Mesothelial cell of epicardium (in vitro differentiated cells): ENCODE data around the gene MLLT6. TPM values are rescaled to one million over a fixed set of nuclear protein-coding genes. Genes with fewer than 3 reads are reported as not detected.
A peak's percentile ranks its signal among the peaks of the same experiment; 100 is the strongest.

ENCODE experiments used
- DNase-seq, 2 experiments: peaks; one replicate each; pipeline ENCODE4 v3.0.0; 2021; ENCODE audit warnings: low spot score in 2 of 2; ENCODE audit not compliant: unreplicated experiment in 2 of 2
- H3K27ac Mint-ChIP-seq: 2 replicates; pipeline ENCODE4 v1.8.0; 2021; ENCODE audit warnings: mixed read lengths
- H3K27me3 Mint-ChIP-seq: 2 replicates; pipeline ENCODE4 v1.8.0; 2021; ENCODE audit warnings: low read depth, mixed read lengths
- H3K36me3 Mint-ChIP-seq: 2 replicates; pipeline ENCODE4 v1.8.0; 2021; ENCODE audit warnings: mixed read lengths
- H3K4me1 Mint-ChIP-seq: 2 replicates; pipeline ENCODE4 v1.8.0; 2021; ENCODE audit warnings: mixed read lengths
- H3K4me3 Mint-ChIP-seq: 2 replicates; pipeline ENCODE4 v1.8.0; 2021; ENCODE audit warnings: mild to moderate bottlenecking, moderate library complexity, mixed read lengths
- H3K9me3 Mint-ChIP-seq: 2 replicates; pipeline ENCODE4 v1.8.0; 2021; ENCODE audit warnings: mixed read lengths
- total RNA-seq: library from RNA; stranded (reverse); gene quantifications from 3 replicates; pipeline ENCODE4 v1.2.1, GENCODE V29; 2021
- TF ChIP-seq, protein P1 (sequence below): fragments of 200-600 bp; sonication (generic); IDR thresholded peaks from one replicate; pipeline ENCODE4 v1.5.0; 2021; ENCODE audit warnings: antibody characterized with exemption; ENCODE audit not compliant: unreplicated experiment

MLLT6 gene
- total RNA-seq, 1 donor from 2014 or later: 184 TPM

- TF ChIP-seq, protein P1, sequence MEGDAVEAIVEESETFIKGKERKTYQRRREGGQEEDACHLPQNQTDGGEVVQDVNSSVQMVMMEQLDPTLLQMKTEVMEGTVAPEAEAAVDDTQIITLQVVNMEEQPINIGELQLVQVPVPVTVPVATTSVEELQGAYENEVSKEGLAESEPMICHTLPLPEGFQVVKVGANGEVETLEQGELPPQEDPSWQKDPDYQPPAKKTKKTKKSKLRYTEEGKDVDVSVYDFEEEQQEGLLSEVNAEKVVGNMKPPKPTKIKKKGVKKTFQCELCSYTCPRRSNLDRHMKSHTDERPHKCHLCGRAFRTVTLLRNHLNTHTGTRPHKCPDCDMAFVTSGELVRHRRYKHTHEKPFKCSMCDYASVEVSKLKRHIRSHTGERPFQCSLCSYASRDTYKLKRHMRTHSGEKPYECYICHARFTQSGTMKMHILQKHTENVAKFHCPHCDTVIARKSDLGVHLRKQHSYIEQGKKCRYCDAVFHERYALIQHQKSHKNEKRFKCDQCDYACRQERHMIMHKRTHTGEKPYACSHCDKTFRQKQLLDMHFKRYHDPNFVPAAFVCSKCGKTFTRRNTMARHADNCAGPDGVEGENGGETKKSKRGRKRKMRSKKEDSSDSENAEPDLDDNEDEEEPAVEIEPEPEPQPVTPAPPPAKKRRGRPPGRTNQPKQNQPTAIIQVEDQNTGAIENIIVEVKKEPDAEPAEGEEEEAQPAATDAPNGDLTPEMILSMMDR: no peak
- Mint-ChIP-seq H3K4me3 (no peak overlapping the region), H3K36me3 (no peaks in the 10 kb centered on the region), H3K27me3 (peaks cover 60% of the 10 kb centered on the region), H3K9me3 (no peaks in the 10 kb centered on the region), H3K4me1 (peaks cover 12% of the 10 kb centered on the region), H3K27ac (no peak overlapping the region)
- DNase-seq: no peak
Observed at GRCh38 chr17:38669520-38669919, 35.6 kb upstream of the MLLT6 start.

- peaks cover 12% of the 10 kb centered on the region for H3K4me1 Mint-ChIP-seq
- no peaks in the 10 kb centered on the region for H3K9me3 Mint-ChIP-seq
- no peak for DNase-seq
- H3K27ac Mint-ChIP-seq: no peak overlapping the region
- H3K36me3 Mint-ChIP-seq: no peaks in the 10 kb centered on the region
- peaks cover 82% of the 10 kb centered on the region for H3K27me3 Mint-ChIP-seq
- peak overlapping the region; percentile 51 for H3K4me3 Mint-ChIP-seq
- TF ChIP-seq, protein P1: no peak
Observed at GRCh38 chr17:38671939-38672720, 32.9 kb upstream of the MLLT6 start.

DNA sequence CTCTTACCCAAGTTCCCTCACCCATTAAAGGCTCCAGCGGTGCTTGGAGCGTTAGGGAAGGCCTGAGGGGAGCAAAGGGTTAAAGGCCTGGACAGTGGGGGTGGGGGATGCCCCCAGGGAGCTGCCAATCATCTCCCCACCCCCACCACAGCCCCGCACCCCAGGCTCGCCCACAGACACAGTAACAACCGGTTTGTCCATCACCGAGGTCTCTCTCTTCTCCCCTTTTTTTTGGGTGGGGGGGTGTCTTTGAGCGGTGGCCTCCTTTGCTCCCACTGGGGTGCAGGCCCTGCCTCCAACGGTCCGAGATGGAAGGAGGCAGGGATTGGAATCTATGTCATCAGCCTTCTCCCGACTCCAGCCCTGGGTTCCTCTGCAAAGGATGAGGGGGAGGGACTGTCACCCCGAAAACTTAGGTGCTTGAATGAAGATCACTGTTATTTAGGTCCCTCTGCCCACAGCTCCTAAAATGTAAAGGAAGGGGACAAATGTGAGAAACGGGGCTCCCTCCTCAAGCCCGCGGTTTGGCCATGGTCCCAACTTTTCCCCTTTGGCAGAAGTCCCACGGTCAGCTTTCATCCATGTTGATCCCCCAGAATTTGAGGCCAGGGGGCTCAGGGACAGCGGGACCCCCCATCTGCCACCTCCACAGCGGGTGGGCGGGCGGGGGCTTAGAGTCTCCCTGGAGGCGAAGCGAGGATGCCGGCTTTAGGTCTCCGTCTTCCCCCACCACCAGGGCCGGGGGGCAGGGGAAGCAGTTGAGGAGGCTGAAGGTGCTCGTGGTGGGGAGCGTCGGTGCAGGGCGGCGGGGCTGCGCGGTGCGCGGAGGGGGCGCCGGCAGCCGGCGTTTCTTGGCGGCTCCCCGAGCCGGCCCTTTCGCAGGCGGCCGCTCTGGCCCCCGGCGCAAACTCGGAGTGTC lies 32.0 kb upstream of the MLLT6 start:
- no peaks in the 10 kb centered on the region for H3K9me3 Mint-ChIP-seq
- peaks cover 12% of the 10 kb centered on the region for H3K4me1 Mint-ChIP-seq
- no peak overlapping the region for H3K27ac Mint-ChIP-seq
- TF ChIP-seq, protein P1: no peak
- peaks cover 75% of the 10 kb centered on the region for H3K27me3 Mint-ChIP-seq
- H3K36me3 Mint-ChIP-seq: no peaks in the 10 kb centered on the region
- peak overlapping the region; percentile 51 for H3K4me3 Mint-ChIP-seq
- no peak for DNase-seq

- Mint-ChIP-seq H3K4me3 (no peak overlapping the region), H3K9me3 (no peaks in the 10 kb centered on the region), H3K27ac (no peak overlapping the region), H3K36me3 (no peaks in the 10 kb centered on the region), H3K27me3 (peaks cover 69% of the 10 kb centered on the region), H3K4me1 (peaks cover 12% of the 10 kb centered on the region)
- TF ChIP-seq, protein P1: no peak
- no peak for DNase-seq
Observed at GRCh38 chr17:38673707-38674013, 31.4 kb upstream of the MLLT6 start.

- no peak overlapping the region for H3K4me3 Mint-ChIP-seq
- H3K4me1 Mint-ChIP-seq: peaks cover 12% of the 10 kb centered on the region
- no peak overlapping the region for H3K27ac Mint-ChIP-seq
- DNase-seq: peak in 1 of 2 experiments; percentile 46
- TF ChIP-seq, protein P1: peak; percentile 12
- no peaks in the 10 kb centered on the region for H3K9me3 Mint-ChIP-seq
- H3K27me3 Mint-ChIP-seq: peaks cover 64% of the 10 kb centered on the region
- H3K36me3 Mint-ChIP-seq: no peaks in the 10 kb centered on the region
Observed at GRCh38 chr17:38674014-38674748, 30.9 kb upstream of the MLLT6 start.
